T-helper 17 cell (primary cell): ENCODE results near the gene PXK. TPM values are rescaled to one million over a fixed set of nuclear protein-coding genes. Genes with fewer than 3 reads are reported as not detected.
"Not testable (repeated sequence)": the region's sequence is repeated elsewhere in the genome, so short reads cannot be mapped to it uniquely, and the experiment has no call there.

Source experiments
- ATAC-seq: fragments of 150-1000 bp; cut with Tn5 transposase; 2 replicates; pipeline ENCODE4 v1.10.0; 2021; ENCODE audit warnings: mild to moderate bottlenecking, moderate library complexity
- DNase-seq, 3 donors: peaks; one replicate each; pipeline versions ENCODE4 v3.0.0 to v3.0.0-alpha.2; 2020 to 2021
- H3K9me3 ChIP-seq: one replicate; pipeline ENCODE4 v1.7.0; 2013; ENCODE audit warnings: low read length, mild to moderate bottlenecking; ENCODE audit not compliant: control insufficient read depth, poor library complexity, severe bottlenecking
- H3K27ac Mint-ChIP-seq: one replicate; pipeline ENCODE4 v1.8.0; 2022; ENCODE audit warnings: mild to moderate bottlenecking, moderate library complexity, mixed read lengths
- H3K27me3 Mint-ChIP-seq: one replicate; pipeline ENCODE4 v1.8.0; 2022; ENCODE audit warnings: mixed read lengths
- H3K36me3 Mint-ChIP-seq: one replicate; pipeline ENCODE4 v1.8.0; 2022; ENCODE audit warnings: low read depth, mixed read lengths
- H3K4me1 Mint-ChIP-seq: one replicate; pipeline ENCODE4 v1.8.0; 2022; ENCODE audit warnings: mild to moderate bottlenecking, mixed read lengths
- H3K4me3 Mint-ChIP-seq: one replicate; pipeline ENCODE4 v1.8.0; 2022; ENCODE audit warnings: mild to moderate bottlenecking, moderate library complexity, mixed read lengths
- total RNA-seq, 4 donors: library from RNA in 2 of 4; stranded (reverse) in 2 of 4; gene quantifications; one replicate each; pipeline ENCODE4 v1.2.3 and lab custom pipeline; 2022 to 2026

The PXK gene
- 10 to 100 TPM; 20.1 to 23.1 TPM for total RNA-seq
- total RNA-seq (lab: John Stamatoyannopoulos, UW) = 28.6 to 53.2 reads per million in 2 donors

- H3K9me3 ChIP-seq = no peaks in the 10 kb centered on the region
- Mint-ChIP-seq H3K27ac (peak within 1 kb of the TSS; percentile 85), H3K27me3 (no peaks in the 10 kb centered on the region), H3K36me3 (no peaks in the 10 kb centered on the region), H3K4me1 (peaks cover 25% of the 10 kb centered on the region), H3K4me3 (peak within 1 kb of the TSS; percentile 98)
- DNase-seq (peak; percentile 71 to 75 (median 75)), ATAC-seq (peak; percentile 95)
Observed at GRCh38 chr3:58332575-58333188, at the start of gene PXK. TSS of gene PXK (plus strand) at chr3:58332892. CDS start at chr3:58332989, 97 bp downstream.

- peaks cover 14% of the 10 kb centered on the region for H3K36me3 Mint-ChIP-seq
- ATAC-seq (no peak), DNase-seq (no peak)
- H3K4me1 Mint-ChIP-seq = peaks cover 3% of the 10 kb centered on the region
- H3K27me3 Mint-ChIP-seq = no peaks in the 10 kb centered on the region
- no peaks in the 10 kb centered on the region for H3K9me3 ChIP-seq
- no peak overlapping the region for H3K27ac Mint-ChIP-seq
- H3K4me3 Mint-ChIP-seq = no peak overlapping the region
Observed at GRCh38 chr3:58285334-58285733, 47.4 kb upstream of the PXK start.

GRCh38 chr3:58287354-58287753 lies 45.3 kb upstream of the PXK start:
- no peak overlapping the region for H3K4me3 Mint-ChIP-seq
- peaks cover 3% of the 10 kb centered on the region for H3K4me1 Mint-ChIP-seq
- no peak for ATAC-seq
- H3K9me3 ChIP-seq = no peaks in the 10 kb centered on the region
- no peaks in the 10 kb centered on the region for H3K27me3 Mint-ChIP-seq
- no peak for DNase-seq
- H3K36me3 Mint-ChIP-seq = peaks cover 10% of the 10 kb centered on the region
- no peak overlapping the region for H3K27ac Mint-ChIP-seq

GRCh38 chr3:58288011-58288728 lies 44.5 kb upstream of the PXK start:
- Mint-ChIP-seq H3K4me1 (peaks cover 3% of the 10 kb centered on the region), H3K36me3 (peaks cover 10% of the 10 kb centered on the region), H3K27me3 (no peaks in the 10 kb centered on the region), H3K27ac (no peak overlapping the region), H3K4me3 (no peak overlapping the region)
- no peaks in the 10 kb centered on the region for H3K9me3 ChIP-seq
- no peak for DNase-seq
- no peak for ATAC-seq

- not testable (repeated sequence) for DNase-seq, H3K36me3 Mint-ChIP-seq, H3K27ac Mint-ChIP-seq, H3K27me3 Mint-ChIP-seq, H3K9me3 ChIP-seq, H3K4me3 Mint-ChIP-seq, H3K4me1 Mint-ChIP-seq, ATAC-seq
Observed at GRCh38 chr3:58288964-58289613, 43.6 kb upstream of the PXK start.

- H3K27me3 Mint-ChIP-seq, H3K4me3 Mint-ChIP-seq, H3K36me3 Mint-ChIP-seq, DNase-seq, H3K4me1 Mint-ChIP-seq, H3K27ac Mint-ChIP-seq, H3K9me3 ChIP-seq, ATAC-seq: not testable (repeated sequence)
Observed at GRCh38 chr3:58290446-58290845, 42.2 kb upstream of the PXK start.

- H3K9me3 ChIP-seq = no peaks in the 10 kb centered on the region
- H3K36me3 Mint-ChIP-seq = peaks cover 5% of the 10 kb centered on the region
- H3K27ac Mint-ChIP-seq = no peak overlapping the region
- no peak overlapping the region for H3K4me3 Mint-ChIP-seq
- DNase-seq (no peak), ATAC-seq (no peak)
- no peaks in the 10 kb centered on the region for H3K4me1 Mint-ChIP-seq
- H3K27me3 Mint-ChIP-seq = peaks cover 6% of the 10 kb centered on the region
Observed at GRCh38 chr3:58291671-58292338, 40.9 kb upstream of the PXK start.

- peaks cover 6% of the 10 kb centered on the region for H3K27me3 Mint-ChIP-seq
- ATAC-seq = no peak
Observed at GRCh38 chr3:58292866-58293265, 39.8 kb upstream of the PXK start.

GRCh38 chr3:58293516-58293915 lies 39.2 kb upstream of the PXK start:
- Mint-ChIP-seq H3K36me3 (peaks cover 5% of the 10 kb centered on the region), H3K4me1 (no peaks in the 10 kb centered on the region), H3K27ac (no peak overlapping the region), H3K27me3 (peaks cover 12% of the 10 kb centered on the region), H3K4me3 (no peak overlapping the region)
- ATAC-seq = no peak
- DNase-seq = no peak
- H3K9me3 ChIP-seq = no peaks in the 10 kb centered on the region

More at GRCh38 chr3:58292866-58293265, 39.8 kb upstream of the PXK start:
- H3K27ac Mint-ChIP-seq = no peak overlapping the region
- no peak overlapping the region for H3K4me3 Mint-ChIP-seq
- H3K9me3 ChIP-seq = no peaks in the 10 kb centered on the region
- DNase-seq = no peak
- peaks cover 5% of the 10 kb centered on the region for H3K36me3 Mint-ChIP-seq
- no peaks in the 10 kb centered on the region for H3K4me1 Mint-ChIP-seq

GRCh38 chr3:58296269-58296668 lies 36.4 kb upstream of the PXK start:
- Mint-ChIP-seq H3K4me3 (no peak overlapping the region), H3K27ac (no peak overlapping the region), H3K4me1 (no peaks in the 10 kb centered on the region), H3K36me3 (peaks cover 5% of the 10 kb centered on the region), H3K27me3 (peaks cover 19% of the 10 kb centered on the region)
- no peaks in the 10 kb centered on the region for H3K9me3 ChIP-seq
- DNase-seq = no peak
- ATAC-seq = no peak

GRCh38 chr3:58296843-58297242 lies 35.8 kb upstream of the PXK start:
- H3K9me3 ChIP-seq = no peaks in the 10 kb centered on the region
- DNase-seq = no peak
- H3K4me1 Mint-ChIP-seq = no peaks in the 10 kb centered on the region
- H3K27ac Mint-ChIP-seq = no peak overlapping the region
- no peak for ATAC-seq
- H3K36me3 Mint-ChIP-seq = peaks cover 5% of the 10 kb centered on the region
- no peak overlapping the region for H3K4me3 Mint-ChIP-seq
- peaks cover 19% of the 10 kb centered on the region for H3K27me3 Mint-ChIP-seq

GRCh38 chr3:58298190-58298589 lies 34.5 kb upstream of the PXK start:
- ATAC-seq (no peak), DNase-seq (no peak)
- H3K9me3 ChIP-seq = no peaks in the 10 kb centered on the region
- Mint-ChIP-seq H3K4me1 (no peaks in the 10 kb centered on the region), H3K27me3 (peaks cover 27% of the 10 kb centered on the region), H3K4me3 (no peak overlapping the region), H3K27ac (no peak overlapping the region), H3K36me3 (peaks cover 5% of the 10 kb centered on the region)

- Mint-ChIP-seq H3K4me3 (no peak overlapping the region), H3K4me1 (no peaks in the 10 kb centered on the region), H3K36me3 (peaks cover 5% of the 10 kb centered on the region), H3K27me3 (peaks cover 27% of the 10 kb centered on the region), H3K27ac (no peak overlapping the region)
- no peaks in the 10 kb centered on the region for H3K9me3 ChIP-seq
- DNase-seq = no peak
- no peak for ATAC-seq
Observed at GRCh38 chr3:58299075-58299474, 33.6 kb upstream of the PXK start.
